ENCODE measurements around the gene PHLDB2.

PHLDB2 gene

GRCh38 chr3:111968319-111969054, 109.4 kb downstream of the PHLDB2 start:
- no peak for DNase-seq

GRCh38 chr3:111970376-111970775, 111.3 kb downstream of the PHLDB2 start:
- no peak for DNase-seq

- no peak for DNase-seq
These were observed 112.6 kb downstream of the PHLDB2 start for GRCh38 chr3:111971533-111972130.

- DNase-seq = no peak
These were observed 113.8 kb downstream of the PHLDB2 start for GRCh38 chr3:111972891-111973290.

- no peak for DNase-seq
These were observed 116.1 kb downstream of the PHLDB2 start for GRCh38 chr3:111975131-111975530.

GRCh38 chr3:111976254-111976653, 117.2 kb downstream of the PHLDB2 start:
- DNase-seq = no peak

- DNase-seq = peak; percentile 97
These were observed 119.7 kb downstream of the PHLDB2 start, which contains the start of gene ABHD10 for GRCh38 chr3:111978583-111979433. Gene ABHD10, plus strand, starts transcription at chr3:111979026. Its CDS starts 36 bp downstream, at chr3:111979062.

- no peak for DNase-seq
These were observed 120.5 kb downstream of the PHLDB2 start for GRCh38 chr3:111979434-111980038.

- DNase-seq = no peak
These were observed 121.8 kb downstream of the PHLDB2 start for GRCh38 chr3:111980716-111981456.

- DNase-seq = no peak
These were observed 122.3 kb downstream of the PHLDB2 start for GRCh38 chr3:111981457-111981763.

- DNase-seq = no peak
These were observed 125.7 kb downstream of the PHLDB2 start for GRCh38 chr3:111984636-111985298.

- no peak for DNase-seq
These were observed 127.7 kb downstream of the PHLDB2 start for GRCh38 chr3:111986800-111987199.

- DNase-seq = peak; percentile 46
These were observed 130.1 kb downstream of the PHLDB2 start for GRCh38 chr3:111989061-111989678.

GRCh38 chr3:111993038-111993437, 134.0 kb downstream of the PHLDB2 start:
- no peak for DNase-seq

GRCh38 chr3:111998636-111999483, 139.8 kb downstream of the PHLDB2 start, which contains the start of gene TAGLN3:
Gene TAGLN3, plus strand, starts transcription at chr3:111998922. Its CDS starts 501 bp downstream, at chr3:111999423.
- DNase-seq = no peak

- no peak for DNase-seq
These were observed 140.6 kb downstream of the PHLDB2 start for GRCh38 chr3:111999484-112000324.

- DNase-seq = no peak
These were observed 141.3 kb downstream of the PHLDB2 start for GRCh38 chr3:112000367-112000771.

- DNase-seq = no peak
These were observed 141.9 kb downstream of the PHLDB2 start for GRCh38 chr3:112000966-112001365.

- DNase-seq = no peak
These were observed 142.5 kb downstream of the PHLDB2 start for GRCh38 chr3:112001526-112001925.

Data from activated CD4-positive, alpha-beta T cell treated with anti-CD3 and anti-CD28 coated beads, Interleukin-2, amount 50 U/mL, for 16 hours (primary cell).